ENCODE data around the gene CNEP1R1. TPM values are rescaled to one million over a fixed set of nuclear protein-coding genes. Genes with fewer than 3 reads are reported as not detected.
A peak's percentile ranks its signal among the peaks of the same experiment; 100 is the strongest.

Gene CNEP1R1
- total RNA-seq, 1 experiment from 2014 or later: 18.5 TPM

GRCh38 chr16:49986351-49987124 lies 38.5 kb upstream of the CNEP1R1 start:
- H3K4ac ChIP-seq (ENCODE audit: low read depth, low read length): no peak overlapping the region
- Mint-ChIP-seq H3K27me3 (ENCODE audit: low read depth) (no peaks in the 10 kb centered on the region), H3K4me3 (no peak overlapping the region), H3K9me3 (no peaks in the 10 kb centered on the region), H3K27ac (no peak overlapping the region), H3K4me1 (peaks cover 2 to 4% of the 10 kb centered on the region in 2 experiments; a peak in 3 of 4 replicates), H3K36me3 (ENCODE audit: insufficient read depth in 1 of 3, low read depth in 3 of 3) (no peaks in the 10 kb centered on the region)
- no peaks in the 10 kb centered on the region for H3K79me2 ChIP-seq (ENCODE audit: insufficient read depth, low read length)
- H4K8ac ChIP-seq (replicated peaks; ENCODE audit: insufficient read length, low read depth, low read length): no peak overlapping the region
- H3K9ac ChIP-seq (ENCODE audit: extremely low read depth, insufficient read length, low read length): no peak overlapping the region
- H2BK120ac ChIP-seq (ENCODE audit: low read depth, low read length, poor library complexity, severe bottlenecking): no peak overlapping the region
- no peak overlapping the region for H3K56ac ChIP-seq (ENCODE audit: insufficient read length, low read depth, low read length)
- no peaks in the 10 kb centered on the region; the same call in 1 of the 2 replicates for H3K27me3 ChIP-seq (ENCODE audit: insufficient read depth, low read length)
- no peak overlapping the region for H3K27ac ChIP-seq (ENCODE audit: insufficient read length, low read depth, low read length)
- TF ChIP-seq CTCF (conservative IDR thresholded peaks at IDR 0.05): no peak
- H2BK15ac ChIP-seq (ENCODE audit: low read depth, low read length): no peak overlapping the region
- no peak overlapping the region for H3K18ac ChIP-seq (ENCODE audit: insufficient read length, low read depth, low read length)
- H2AFZ ChIP-seq (ENCODE audit: low read length): peak overlapping the region; percentile 88
- no peak overlapping the region for H2BK12ac ChIP-seq (ENCODE audit: insufficient read length, low read depth, low read length)
- H2BK20ac ChIP-seq (ENCODE audit: low read depth, low read length, poor library complexity, severe bottlenecking): no peak overlapping the region
- no peak overlapping the region for H3K14ac ChIP-seq (ENCODE audit: insufficient read depth, low read length)
- no peaks in the 10 kb centered on the region for H4K20me1 ChIP-seq (ENCODE audit: control insufficient read depth, insufficient read depth, insufficient read length)
- DNase-seq: peak; percentile 39
- no peak overlapping the region for H3K4me2 ChIP-seq (ENCODE audit: insufficient read depth, insufficient read length, low read length)
- no peak overlapping the region for H4K91ac ChIP-seq (ENCODE audit: insufficient read length, low read depth, low read length)
- H3K23me2 ChIP-seq (ENCODE audit: insufficient read length, low read depth, low read length, poor library complexity, severe bottlenecking): no peaks in the 10 kb centered on the region
- no peak overlapping the region for H3K23ac ChIP-seq (ENCODE audit: insufficient read length, low read depth, low read length)
- H3K79me1 ChIP-seq (ENCODE audit: insufficient read depth, low read depth, low read length, poor library complexity, severe bottlenecking): no peaks in the 10 kb centered on the region
- H2AK5ac ChIP-seq (ENCODE audit: insufficient read length, low read length): no peak overlapping the region
- WGBS (ENCODE audit: extremely low coverage, insufficient read length, low lambda C conversion rate): no CpG with 5 or more reads among the region's 17 CpGs
- H3K4me1 ChIP-seq (ENCODE audit: insufficient read depth, low read length): no peaks in the 10 kb centered on the region; the same call in 1 of the 2 replicates
- no peak overlapping the region for H4K5ac ChIP-seq (ENCODE audit: insufficient read length, low read depth, low read length)
- H2BK5ac ChIP-seq (ENCODE audit: insufficient read length, low read length): no peak overlapping the region
- H3T11ph ChIP-seq (ENCODE audit: low read length): no peak overlapping the region
- H3K9me3 ChIP-seq (ENCODE audit: control insufficient read depth, low read depth, low read length): no peaks in the 10 kb centered on the region

All from H9 (cell line).